Activated T-cell treated with anti-CD3 and anti-CD28 coated beads for 24 hours (primary cell): ENCODE measurements around the gene PTF1A.

Experiments used
- DNase-seq: peaks from one replicate; pipeline ENCODE4 v3.0.0-alpha.2; 2020; ENCODE audit warnings: low read depth

Gene PTF1A, protein sequence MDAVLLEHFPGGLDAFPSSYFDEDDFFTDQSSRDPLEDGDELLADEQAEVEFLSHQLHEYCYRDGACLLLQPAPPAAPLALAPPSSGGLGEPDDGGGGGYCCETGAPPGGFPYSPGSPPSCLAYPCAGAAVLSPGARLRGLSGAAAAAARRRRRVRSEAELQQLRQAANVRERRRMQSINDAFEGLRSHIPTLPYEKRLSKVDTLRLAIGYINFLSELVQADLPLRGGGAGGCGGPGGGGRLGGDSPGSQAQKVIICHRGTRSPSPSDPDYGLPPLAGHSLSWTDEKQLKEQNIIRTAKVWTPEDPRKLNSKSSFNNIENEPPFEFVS

DNA sequence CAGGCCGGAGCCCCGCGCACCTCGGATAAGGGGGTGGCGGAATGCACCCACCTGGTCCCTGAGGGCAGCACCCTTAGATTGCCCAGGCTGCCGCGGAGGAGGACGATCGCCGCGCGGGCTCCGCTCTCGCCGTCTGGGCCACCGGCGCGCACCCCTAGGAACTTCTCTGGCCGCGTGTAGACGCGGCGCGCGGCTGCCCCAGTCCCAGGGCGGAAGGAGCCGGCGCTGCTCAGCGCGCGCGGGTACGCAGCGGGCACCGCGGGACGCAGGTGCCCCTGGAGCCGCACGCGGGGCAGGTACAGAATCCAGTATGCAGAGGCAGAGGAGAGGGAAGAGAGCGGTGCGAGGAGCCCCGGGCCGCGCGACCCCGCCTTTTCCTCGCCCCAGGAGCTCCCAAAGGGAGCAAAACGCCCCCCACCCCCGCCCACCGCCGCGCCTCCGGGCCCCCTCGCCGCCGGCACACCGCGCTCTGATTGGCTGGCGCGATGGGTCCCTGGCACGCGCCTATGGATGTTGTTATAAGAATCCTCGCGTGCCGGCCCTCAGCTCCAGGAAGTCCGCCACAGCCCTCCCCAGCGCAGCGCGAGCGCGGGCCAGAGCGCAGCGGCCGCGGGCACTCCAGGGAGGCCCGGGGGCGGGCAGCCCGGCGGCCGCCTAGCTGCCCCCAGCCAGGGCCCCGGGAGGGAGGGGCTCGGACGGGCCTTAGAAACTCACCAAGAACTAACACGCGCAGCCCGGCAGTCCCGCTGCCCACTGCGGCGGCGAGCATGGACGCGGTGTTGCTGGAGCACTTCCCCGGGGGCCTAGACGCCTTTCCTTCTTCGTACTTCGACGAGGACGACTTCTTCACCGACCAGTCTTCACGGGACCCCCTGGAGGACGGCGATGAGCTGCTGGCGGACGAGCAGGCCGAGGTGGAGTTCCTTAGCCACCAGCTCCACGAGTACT, at the start of gene PTF1A:
TSS of gene PTF1A (plus strand) at position 549 of the 948 bp plus-strand sequence. CDS start at position 768, 219 bp downstream.
- no peak for DNase-seq

DNA sequence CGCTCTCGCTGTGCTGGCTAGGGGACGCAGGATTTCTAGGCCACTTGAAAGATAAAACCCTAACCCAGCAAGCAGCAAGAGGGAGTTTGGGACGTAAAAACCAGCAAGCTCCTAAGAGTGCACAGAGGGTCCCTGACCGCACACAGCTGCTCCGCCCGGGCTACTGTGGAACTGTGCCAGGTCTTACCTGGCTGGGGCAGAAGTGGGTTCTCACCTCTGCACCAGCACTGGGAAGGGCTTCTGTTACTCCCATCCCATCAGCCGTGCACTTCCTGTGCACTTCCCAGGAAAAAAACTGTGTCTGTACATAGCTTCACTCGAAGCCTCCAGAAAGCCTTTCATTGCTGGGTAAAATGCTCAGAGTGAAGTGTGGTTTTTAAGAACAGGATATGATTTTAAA, 45.9 kb upstream of the PTF1A start:
- no peak for DNase-seq

DNA sequence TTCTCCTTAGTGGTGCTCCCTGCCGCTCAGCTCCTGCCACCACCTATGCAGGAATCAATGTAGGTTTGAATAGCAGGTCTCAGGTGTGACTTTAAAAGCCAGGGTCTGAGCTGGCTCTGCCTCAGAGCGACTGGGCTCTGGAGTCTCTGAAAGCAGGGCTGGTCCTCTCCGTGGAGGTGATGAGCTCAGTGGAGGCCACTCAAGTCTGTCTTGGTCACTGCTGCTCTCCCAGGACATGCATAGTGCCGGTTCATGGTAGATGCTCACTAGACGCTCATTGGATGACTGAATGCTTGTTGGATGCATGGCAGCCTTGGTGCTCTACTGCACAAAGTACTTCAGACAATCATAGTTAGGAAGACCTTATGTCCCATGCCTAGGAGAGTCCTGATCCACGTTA, 45.1 kb upstream of the PTF1A start:
- DNase-seq, result no peak

DNA sequence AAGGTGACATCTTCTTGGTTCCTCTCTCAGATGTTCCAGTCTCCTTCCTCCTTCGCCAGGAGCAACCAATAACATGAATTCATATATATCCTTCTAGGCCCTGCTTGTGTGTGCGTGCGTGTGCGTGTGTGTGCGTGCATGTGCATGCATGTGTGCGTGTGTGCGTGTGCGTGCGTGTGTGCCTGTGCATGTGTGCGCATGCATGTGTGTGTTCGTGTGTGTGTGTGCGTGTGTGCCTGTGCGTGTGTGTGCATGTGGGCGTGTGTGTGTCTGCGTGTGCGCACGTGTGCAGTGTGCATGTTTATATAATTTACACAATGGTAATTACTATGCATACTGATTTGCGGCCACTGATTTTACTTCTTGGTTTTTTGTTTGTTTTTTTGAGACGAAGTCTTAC, 43.9 kb upstream of the PTF1A start:
- no peak for DNase-seq

DNA sequence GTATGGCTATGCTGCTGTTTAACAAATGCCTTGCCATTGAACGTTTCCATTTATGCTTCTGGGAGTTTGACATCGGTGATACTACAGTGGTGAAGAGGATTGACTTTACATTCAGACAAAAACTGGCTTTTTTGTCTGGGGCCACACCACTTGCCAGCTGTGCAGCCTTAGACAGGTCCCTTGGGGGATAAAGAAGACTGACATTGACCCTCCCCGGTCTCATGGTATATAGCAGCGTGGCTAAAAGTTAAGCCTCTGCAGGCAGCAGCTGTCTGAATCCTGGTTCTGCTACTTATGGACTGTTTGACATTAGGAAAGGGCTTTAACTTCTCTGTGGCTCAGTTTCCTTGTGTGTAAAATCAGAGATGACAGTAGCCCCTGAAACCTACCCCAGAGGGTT, 42.0 kb upstream of the PTF1A start:
- no peak for DNase-seq

DNA sequence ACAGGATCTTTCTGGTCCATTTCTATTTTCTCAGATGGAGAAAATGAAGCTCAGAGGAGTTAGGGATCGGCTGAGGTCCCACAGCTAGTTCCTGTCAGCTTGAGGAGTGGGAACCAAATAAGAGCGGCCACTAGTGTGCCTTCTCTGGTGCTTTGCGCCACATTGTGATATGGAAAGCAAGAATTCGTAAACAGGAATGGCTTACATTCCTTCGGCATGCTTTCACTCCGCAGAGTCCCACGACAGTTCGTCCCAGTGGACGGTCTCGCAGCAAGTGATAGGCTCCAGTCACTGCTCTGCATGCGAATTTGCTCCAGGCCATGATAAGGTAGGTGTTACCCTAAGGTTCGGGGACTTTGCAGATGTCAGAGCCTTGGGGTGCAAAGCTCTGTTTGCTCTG, 41.5 kb upstream of the PTF1A start:
- no peak for DNase-seq

DNA sequence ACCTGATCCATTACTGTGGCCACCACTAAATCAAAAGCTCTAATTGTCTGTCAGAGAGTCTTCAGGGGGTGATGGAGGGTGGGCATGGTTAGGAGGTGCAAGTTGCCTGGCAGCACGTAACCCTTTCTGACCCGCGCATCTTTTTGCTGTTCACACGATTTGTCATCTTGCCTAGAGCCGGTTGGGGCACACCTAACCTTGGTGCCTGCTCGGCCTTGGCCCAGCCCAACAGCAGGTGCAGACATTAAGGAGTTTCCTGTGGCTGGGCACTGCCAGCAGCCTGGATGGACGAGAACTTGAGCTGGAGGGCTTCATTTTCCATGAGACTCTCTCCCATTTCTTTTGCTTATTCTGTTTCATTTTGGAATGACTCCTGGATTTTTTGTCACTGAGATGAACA, 41.0 kb upstream of the PTF1A start:
- no peak for DNase-seq

DNA sequence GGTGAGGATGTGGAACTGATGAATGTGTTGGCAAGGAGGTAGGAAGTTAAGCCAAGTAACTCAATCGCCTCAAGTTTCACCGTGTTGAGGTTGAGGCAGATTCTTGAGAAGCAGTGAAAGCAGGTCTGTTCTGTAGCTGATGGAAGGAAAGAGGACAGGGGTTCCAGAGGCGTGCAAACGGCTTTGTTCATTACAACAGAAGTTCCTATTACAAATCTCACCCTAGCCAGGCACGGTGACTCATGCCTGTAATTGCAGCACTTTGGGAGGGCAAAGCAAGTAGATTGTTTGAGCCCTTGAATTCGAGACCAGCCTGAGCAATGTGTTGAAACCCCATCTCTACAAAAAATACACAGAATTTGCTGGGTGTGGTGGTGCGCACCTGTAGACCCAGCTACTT, 36.9 kb upstream of the PTF1A start:
- no peak for DNase-seq

DNA sequence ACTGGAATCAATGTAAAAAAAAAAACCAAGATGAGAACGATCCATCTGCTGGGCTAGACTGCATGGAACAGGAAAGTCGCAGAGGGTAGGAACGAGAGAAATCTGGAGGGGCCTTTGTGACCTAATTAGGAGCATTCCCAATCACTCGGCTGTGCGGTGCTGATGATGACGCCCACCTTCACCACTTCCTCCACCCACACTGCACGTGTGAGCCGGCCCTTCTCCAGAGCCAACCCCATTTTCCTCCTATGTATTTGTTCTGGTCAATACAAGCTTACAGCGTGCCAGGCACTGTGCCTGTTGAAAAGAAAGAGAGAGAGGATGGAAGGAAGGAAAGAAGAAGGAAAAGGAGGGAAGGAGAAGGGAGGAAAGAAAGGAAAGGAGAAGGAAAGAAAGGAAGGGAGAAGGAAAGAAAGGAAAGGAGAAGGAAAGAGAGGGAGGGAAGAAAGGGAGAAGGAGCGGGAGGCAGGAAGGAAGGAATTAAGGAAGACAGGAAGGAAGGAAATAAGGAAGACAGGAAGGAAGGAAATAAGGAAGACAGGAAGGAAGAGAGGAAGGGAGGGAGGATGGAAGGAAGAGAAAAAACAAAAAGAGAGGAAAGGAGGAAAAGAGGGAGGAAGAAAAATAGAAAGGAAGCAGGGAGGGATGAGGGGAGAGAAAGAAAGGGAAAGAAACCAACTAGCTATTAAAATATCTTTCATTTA, 35.5 kb upstream of the PTF1A start:
- DNase-seq, result no peak

DNA sequence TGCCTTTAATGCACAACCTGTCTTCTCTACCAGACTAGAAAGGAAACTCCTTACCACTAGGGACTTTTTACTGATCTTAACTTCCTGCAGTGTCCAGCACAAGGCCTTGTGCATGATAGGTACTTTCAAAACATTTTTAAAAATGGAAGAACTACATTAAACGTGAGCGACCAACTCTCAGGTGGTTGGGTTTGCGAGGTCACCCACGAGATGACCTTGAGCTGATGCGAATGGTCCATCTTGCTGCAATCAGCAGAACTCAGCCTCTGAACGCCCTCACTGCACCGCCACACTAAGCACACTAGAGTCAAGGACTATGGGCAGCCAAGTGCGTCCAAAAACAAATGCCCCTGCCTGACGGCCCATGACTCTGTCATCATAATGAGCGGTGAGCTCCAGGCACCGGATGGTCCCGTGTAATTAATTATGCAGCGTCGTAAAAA, 34.9 kb upstream of the PTF1A start:
- DNase-seq, result no peak

DNA sequence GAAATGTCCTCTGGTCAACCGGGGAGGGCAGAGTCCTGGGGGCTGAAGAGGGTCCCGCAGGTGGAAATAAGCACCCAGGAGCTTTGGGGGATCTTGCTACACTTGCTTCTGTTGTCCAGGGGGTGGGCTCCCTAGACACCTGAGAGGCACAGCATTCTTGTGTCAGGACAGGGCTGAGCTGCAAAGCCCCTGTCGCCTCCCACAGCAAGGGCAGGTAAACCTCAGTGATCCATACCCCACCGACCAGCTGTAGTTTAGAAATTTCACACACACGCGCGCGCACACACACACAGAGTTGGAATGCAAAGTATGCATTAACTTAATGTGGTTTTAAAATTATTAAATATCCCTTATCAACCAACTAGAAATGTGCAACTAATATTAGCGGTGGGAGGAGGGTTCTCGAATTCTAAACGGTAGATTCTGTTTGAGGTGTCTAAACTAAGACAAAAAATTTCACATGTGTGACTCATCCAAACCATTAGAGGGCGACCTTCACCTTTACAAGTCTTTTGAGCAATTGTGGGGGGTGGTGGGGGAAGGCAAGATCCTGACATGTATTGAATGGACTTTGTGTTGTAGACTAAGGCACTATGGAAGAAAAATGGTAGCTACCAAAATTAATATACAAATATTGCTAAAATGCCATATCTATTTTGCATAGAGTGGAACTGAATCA, 34.3 kb upstream of the PTF1A start:
- DNase-seq, result no peak

DNA sequence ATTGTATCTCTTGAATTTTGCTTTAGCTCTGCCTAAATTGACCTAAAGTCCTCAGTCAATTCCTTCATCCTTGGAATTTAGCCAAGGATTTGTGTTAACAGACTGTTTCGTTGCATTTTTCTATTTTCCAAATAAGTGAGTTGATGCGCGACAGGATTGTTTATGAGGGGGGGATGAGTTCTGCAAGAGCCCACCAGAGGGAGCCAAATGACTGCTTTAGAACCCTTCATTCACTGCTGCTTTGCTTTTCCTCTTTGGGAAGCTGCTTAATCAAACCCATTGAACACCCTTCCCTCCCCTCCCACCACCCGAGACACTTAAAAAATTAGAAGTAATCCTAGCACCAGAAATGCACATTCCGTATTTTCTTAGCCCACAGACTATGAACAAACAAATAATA, 33.7 kb upstream of the PTF1A start:
- peak; percentile 26 for DNase-seq

DNA sequence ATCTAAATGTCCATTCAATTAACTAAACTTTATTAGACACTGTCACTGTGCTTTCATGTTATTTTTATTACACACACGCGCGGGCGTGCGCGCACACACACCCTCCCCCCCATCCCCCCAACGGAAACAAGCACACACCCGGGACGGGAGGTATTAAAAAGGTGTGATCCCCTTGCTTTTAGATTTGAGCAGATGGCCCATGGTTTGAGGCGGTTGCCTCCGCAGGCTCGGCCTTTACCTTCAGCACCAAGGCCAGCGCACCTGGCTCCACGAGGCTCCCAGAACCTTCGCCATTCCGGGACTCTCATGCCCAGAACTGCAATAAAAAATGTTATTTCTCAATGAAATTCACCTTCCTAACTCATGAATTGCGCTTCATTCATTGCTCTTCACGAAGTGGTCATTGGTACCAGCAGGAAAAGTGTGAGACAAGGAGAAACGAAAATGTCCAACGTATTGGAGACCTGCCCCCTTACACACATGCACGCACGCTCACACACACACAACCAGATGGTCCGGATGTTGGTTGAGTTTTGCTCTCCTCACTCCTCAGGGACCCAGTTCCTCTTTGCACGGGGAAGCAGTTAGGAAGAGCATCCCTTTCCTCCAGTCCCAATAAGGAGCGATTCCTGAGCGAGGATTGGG, 20.8 kb upstream of the PTF1A start:
- DNase-seq, result no peak

DNA sequence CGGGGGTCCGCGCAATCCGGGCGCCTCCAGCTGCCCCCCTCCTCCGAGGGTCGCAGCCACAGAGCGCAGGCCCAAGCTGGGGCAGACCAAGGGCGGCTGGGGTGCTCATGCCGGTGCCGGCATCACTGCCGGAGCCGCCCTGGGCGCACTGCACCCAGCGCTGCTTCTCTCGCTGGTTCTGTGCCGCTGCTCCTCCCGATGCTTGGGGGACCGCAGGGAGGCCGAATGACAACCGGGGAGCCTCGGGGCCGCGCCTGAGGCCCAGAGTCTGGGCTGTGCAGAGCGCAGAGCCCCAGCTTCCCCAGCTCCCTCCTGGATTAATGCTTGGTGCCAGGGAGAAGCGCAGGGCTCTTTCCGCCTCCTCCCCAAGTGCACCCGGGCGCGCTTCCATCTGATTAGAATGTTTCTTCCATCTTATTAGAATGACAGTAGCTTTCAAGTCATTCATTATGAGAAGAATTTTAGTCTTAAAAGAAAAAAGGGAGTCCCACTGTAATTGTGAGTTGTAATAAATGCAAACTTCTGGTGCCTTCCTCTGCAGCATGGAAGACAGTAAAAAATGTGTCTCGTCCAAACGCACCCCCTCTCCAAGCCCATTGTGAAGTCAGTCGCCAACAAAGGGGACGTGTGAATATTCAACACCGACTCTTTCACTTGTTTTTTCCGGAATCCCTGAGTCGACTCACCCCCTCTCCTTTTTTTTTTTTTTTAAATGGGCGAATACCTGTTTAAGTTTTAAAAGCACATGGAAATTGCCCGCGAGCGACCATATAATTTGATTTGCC, 19.5 kb upstream of the PTF1A start:
- no peak for DNase-seq

DNA sequence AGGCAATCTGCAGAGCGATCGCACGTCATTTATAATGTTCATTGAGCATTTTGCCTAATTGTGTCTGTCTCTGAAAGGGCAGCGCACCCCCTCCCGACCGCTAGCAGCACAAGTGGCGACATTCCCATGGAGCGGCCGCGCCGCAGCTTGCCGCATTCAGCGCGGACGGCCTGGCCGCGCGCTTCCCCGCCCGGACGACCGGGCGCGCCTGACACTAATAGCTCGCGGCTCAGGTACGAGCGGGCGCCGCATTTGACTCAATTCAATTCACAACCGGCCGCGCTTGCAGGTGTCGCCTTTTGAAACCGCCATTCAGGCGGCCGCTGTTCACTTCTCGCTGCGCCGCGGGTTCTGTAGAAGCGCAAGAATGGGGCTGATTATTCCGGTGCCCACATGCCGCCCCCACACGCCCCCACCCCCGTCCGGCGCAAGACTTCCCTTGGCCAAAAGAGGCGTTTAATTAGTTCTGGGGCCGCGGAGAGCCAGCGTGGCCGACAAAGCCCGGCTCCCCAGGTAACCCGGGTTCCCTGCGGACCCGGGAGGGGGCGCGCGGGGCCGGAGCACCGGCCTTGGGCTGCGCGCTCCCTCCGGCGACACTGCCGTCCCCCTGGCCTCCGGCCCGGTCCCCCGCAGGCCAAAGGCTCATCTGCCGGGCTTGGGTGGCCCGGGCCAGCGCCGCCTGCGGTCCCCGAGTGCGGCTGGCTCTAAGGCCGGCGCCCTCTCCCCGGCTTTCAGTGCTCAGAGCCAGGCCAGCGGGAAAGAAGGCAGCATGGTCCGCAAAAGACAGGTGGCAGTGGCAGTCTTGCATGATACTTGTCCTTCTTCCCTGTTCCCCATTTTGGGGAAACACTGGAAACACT, 18.7 kb upstream of the PTF1A start:
- DNase-seq, result no peak

DNA sequence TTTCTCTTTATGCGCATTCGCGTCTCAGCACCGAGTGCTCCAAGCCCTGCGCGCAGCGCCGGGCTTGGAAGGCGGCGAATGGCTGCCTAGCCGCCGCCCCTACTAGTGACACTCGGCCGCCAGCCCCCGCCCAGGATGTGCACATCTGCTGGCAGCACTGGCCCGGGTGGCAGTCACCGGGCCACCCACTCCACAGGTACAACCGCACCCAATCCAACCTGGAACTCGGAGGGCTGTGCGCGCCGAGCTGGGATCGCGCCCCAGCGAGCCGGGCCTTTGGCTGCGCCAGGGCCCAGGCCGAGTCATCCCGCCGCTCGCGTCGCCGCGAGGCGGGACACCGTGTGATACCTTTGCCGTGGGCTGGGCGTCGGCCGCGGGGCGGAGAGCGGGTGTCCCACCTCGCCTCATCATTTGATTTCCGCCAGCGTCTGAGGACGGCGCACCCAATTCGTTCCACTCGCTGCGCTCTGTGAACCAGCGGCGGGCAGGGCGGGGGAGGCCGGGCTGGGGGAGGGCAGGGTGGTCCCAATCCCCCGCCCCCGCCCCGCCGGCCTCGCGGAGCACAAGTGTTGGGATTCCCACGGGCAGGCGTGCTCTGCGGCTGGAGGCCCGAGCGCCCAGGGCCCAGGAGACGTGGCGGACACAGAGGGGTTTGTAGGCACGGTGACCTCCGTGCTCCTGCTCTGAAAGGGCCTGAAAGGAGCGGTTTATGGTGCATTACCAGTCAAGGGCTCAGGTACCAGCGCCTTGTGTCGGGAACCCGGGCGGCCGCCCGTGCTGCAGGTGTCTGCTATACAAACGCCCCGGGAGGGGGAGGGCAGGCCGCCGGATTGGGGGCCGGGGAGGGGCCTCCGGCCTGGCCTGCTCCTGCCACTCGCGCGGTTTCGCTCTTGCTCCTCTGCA, 17.8 kb upstream of the PTF1A start:
- DNase-seq, result no peak

DNA sequence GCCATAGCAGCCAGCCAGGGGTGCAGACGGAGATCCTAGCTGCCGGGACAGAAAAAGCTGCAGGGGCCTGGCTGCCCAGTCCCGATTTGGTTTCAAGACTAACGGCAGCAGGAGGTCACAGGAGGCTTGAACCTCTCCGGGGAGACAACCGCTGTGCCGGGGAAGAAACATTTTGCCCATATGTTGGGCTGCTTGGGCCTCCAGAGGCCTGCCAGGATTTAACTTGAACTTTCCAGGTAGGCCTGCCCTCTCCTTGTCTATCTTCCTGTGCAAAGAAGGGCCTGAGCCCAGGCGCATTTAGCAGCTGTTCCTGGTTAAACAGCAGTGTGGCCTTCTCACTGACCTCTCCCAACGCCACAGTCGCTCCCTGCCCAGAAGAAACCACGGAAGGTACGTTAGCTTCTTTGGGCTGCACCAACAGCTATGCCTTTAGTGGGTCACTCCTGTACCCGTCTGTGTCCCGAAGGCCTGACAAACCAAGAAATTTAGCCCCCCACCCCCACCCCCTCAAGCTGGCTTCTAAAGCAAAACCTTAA, 17.1 kb upstream of the PTF1A start:
- no peak for DNase-seq

DNA sequence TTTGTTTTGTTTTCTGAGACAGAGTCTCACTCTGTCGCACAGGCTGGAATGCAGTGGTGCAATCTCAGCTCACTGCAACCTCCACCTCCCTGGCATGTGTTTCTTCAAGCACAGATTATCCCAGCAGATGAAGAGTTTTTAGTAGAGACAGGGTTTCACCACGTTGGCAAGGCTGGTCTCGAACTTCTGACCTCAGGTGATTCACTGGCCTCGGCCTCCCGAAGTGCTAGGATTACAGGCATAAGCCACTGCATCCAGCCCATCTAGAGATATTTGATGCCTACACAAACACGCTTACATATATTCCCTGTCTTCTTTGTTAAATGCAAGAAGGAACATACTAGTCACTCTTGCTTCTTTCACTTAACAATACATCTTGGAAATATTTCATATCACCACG, 5.9 kb upstream of the PTF1A start:
- no peak for DNase-seq
